Measurements from ENCODE around the gene MAPKBP1. TPM values are rescaled to one million over a fixed set of nuclear protein-coding genes. Genes with fewer than 3 reads are reported as not detected.

Gene MAPKBP1
- polyA plus RNA-seq, 1 donor from 2014 or later = 30.3 TPM

GRCh38 chr15:41873711-41874110 is 99.4 kb downstream of the MAPKBP1 start:
- Histone ChIP-seq H3K79me2 (replicated peaks; ENCODE audit: insufficient read depth, low read length) (no peaks in the 10 kb centered on the region), H3F3A (ENCODE audit: insufficient read depth, low read length, poor library complexity, severe bottlenecking) (no peaks in the 10 kb centered on the region), H3K27me3 (ENCODE audit: insufficient read depth, low read depth, low read length) (no peaks in the 10 kb centered on the region), H2AFZ (ENCODE audit: low read depth, low read length) (no peak overlapping the region), H3K36me3 (ENCODE audit: insufficient read depth, low read length) (no peaks in the 10 kb centered on the region), H3K27ac (ENCODE audit: low read length) (no peak overlapping the region), H3K9ac (ENCODE audit: low read length) (no peak overlapping the region), H3K4me2 (ENCODE audit: low read length) (no peak overlapping the region), H3K9me3 (ENCODE audit: low read length) (no peaks in the 10 kb centered on the region), H3K9me2 (ENCODE audit: insufficient read depth, low read length) (no peaks in the 10 kb centered on the region), H3K4me3 (ENCODE audit: low read length) (no peak overlapping the region), H4K20me1 (ENCODE audit: insufficient read depth) (no peaks in the 10 kb centered on the region)
- TF ChIP-seq CTCF (IDR thresholded peaks at IDR 0.05; ENCODE audit: poor library complexity, severe bottlenecking) (no peak), SMC3 (conservative IDR thresholded peaks at IDR 0.05; ENCODE audit: poor library complexity) (no peak), RAD21 (conservative IDR thresholded peaks at IDR 0.05) (no peak), TAF1 (IDR thresholded peaks at IDR 0.05; ENCODE audit: low read depth) (no peak), EZH2 (IDR thresholded peaks at IDR 0.05; ENCODE audit: borderline replicate concordance, insufficient read depth, low read length, poor library complexity, severe bottlenecking) (no peak)

DNA sequence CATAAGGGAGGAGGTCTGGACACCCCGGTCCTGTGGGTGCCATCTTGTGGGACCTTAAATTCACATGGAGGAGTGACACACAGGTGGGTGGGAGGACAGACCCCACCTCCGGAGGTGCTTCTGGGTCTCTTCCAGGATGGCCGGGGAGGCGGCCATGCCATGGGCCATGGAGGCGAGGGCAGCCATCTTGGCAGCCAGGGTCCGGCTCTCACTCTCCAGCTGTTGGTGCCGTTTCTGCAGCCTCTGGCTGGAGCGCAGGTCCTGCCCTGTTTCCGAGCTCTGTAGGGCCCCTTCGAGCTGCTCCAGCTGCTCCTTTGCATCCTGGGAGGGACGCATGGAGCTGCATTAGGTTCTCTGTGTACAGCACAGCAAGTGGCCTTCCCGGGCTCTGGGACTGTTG is 100.5 kb downstream of the MAPKBP1 start:
- no peak overlapping the region for H3K27ac ChIP-seq (ENCODE audit: low read length)
- no peak overlapping the region for H3K4me3 ChIP-seq (ENCODE audit: low read length)
- no peaks in the 10 kb centered on the region for H3K36me3 ChIP-seq (ENCODE audit: insufficient read depth, low read length)
- no peaks in the 10 kb centered on the region for H4K20me1 ChIP-seq (ENCODE audit: insufficient read depth)
- H3K9ac ChIP-seq (ENCODE audit: low read length) = no peak overlapping the region
- H3K79me2 ChIP-seq (replicated peaks; ENCODE audit: insufficient read depth, low read length) = no peaks in the 10 kb centered on the region
- no peak overlapping the region for H3K4me2 ChIP-seq (ENCODE audit: low read length)
- H3K27me3 ChIP-seq (ENCODE audit: insufficient read depth, low read depth, low read length) = no peaks in the 10 kb centered on the region
- H3K9me2 ChIP-seq (ENCODE audit: insufficient read depth, low read length) = no peaks in the 10 kb centered on the region
- no peak for TF ChIP-seq POLR2AphosphoS5 (IDR thresholded peaks at IDR 0.05)
- no peak for TF ChIP-seq EZH2 (IDR thresholded peaks at IDR 0.05; ENCODE audit: borderline replicate concordance, insufficient read depth, low read length, poor library complexity, severe bottlenecking)
- no peak for TF ChIP-seq RAD21 (conservative IDR thresholded peaks at IDR 0.05)
- no peak for TF ChIP-seq EP300 (conservative IDR thresholded peaks at IDR 0.05; ENCODE audit: poor library complexity, severe bottlenecking)
- no peak for TF ChIP-seq SMC3 (conservative IDR thresholded peaks at IDR 0.05; ENCODE audit: poor library complexity)
- TF ChIP-seq MXI1 (conservative IDR thresholded peaks at IDR 0.05; ENCODE audit: poor library complexity, severe bottlenecking) = no peak
- TF ChIP-seq TAF1 (IDR thresholded peaks at IDR 0.05; ENCODE audit: low read depth) = no peak
- TF ChIP-seq REST (IDR thresholded peaks at IDR 0.05; ENCODE audit: borderline replicate concordance) = no peak
- no peak for TF ChIP-seq CTCF (IDR thresholded peaks at IDR 0.05; ENCODE audit: poor library complexity, severe bottlenecking)
- no peaks in the 10 kb centered on the region for H3F3A ChIP-seq (ENCODE audit: insufficient read depth, low read length, poor library complexity, severe bottlenecking)
- no peaks in the 10 kb centered on the region for H3K9me3 ChIP-seq (ENCODE audit: low read length)
- no peak overlapping the region for H2AFZ ChIP-seq (ENCODE audit: low read depth, low read length)

Data from neural cell (in vitro differentiated cells).